ENCODE measurements around the gene GPR158. TPM values are rescaled to one million over a fixed set of nuclear protein-coding genes. Genes with fewer than 3 reads are reported as not detected.

GPR158 gene
- total and polyA plus RNA-seq, 9 of the 15 experiments (the other 6 are each of a cell fraction or from before 2014, with no cell fraction given): 4.0 to 7.6 (median 5.0) TPM

DNA sequence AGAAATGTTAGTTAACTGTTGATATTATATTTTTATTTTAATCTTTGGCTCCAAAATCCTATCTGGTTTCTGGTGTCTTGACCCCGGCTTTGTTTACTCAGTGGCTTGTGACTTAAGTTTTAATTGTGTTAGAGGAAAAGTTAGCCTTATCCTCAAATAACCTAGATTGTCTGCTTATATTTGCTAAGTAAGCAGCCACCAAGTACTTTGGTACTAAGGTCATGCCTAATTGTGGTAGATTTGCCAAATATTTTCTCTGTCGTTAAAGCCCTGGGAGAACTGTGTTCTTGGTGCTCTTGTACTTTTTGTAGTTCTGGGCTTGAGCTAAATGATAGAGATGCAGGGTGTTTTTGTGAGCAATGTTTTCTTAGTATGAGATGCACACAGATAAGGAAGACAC is 34.8 kb downstream of the GPR158 start (continued):
- TF ChIP-seq, protein P1, sequence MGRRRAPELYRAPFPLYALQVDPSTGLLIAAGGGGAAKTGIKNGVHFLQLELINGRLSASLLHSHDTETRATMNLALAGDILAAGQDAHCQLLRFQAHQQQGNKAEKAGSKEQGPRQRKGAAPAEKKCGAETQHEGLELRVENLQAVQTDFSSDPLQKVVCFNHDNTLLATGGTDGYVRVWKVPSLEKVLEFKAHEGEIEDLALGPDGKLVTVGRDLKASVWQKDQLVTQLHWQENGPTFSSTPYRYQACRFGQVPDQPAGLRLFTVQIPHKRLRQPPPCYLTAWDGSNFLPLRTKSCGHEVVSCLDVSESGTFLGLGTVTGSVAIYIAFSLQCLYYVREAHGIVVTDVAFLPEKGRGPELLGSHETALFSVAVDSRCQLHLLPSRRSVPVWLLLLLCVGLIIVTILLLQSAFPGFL (CRISPR knock-in tag; IDR thresholded peaks at IDR 0.05): no peak
- TF ChIP-seq, protein P2, sequence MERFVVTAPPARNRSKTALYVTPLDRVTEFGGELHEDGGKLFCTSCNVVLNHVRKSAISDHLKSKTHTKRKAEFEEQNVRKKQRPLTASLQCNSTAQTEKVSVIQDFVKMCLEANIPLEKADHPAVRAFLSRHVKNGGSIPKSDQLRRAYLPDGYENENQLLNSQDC (CRISPR knock-in tag; IDR thresholded peaks at IDR 0.05): no peak
- no peak for TF ChIP-seq ZNF175 (CRISPR knock-in tag; IDR thresholded peaks at IDR 0.05; ENCODE audit: low read depth)

DNA sequence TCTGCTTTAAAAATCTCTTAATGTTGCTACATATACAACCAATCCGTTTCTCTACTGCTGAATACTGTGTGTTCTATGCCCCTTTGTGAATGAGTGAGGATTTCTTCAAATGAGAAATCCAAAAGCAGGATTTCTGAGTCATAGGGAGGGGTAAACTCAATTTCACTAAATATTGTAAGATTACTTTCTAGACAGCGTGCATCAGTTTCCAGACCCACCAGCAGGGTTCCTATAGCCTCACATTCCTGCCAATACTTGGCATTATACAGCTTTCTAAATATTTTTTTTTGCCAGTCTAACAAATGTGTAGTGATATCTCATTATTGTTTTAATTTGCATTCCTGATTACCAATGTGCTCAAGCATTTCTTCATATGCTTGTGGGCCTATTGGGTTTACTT is 35.5 kb downstream of the GPR158 start:
- H3K4me3 ChIP-seq: no peak overlapping the region
- H3K4me1 ChIP-seq (replicated peaks in 1 of 2; ENCODE audit: control insufficient read depth in 2 of 2, insufficient read depth in 2 of 2, low read length in 2 of 2): no peaks in the 10 kb centered on the region
- FAIRE-seq (no peak), DNase-seq (ENCODE audit: extremely low read depth in 1 of 4, low spot score in 3 of 4) (no peak), ATAC-seq (no peak)
- no peaks in the 10 kb centered on the region for H4K20me1 ChIP-seq (replicated peaks; ENCODE audit: control insufficient read depth, insufficient read depth, low read length)
- H3K27ac ChIP-seq (ENCODE audit: extremely low read depth, low read depth, low read length): no peak overlapping the region
- ChIA-PET CTCF (ENCODE audit: low intra/inter-chr PET ratio) (interaction anchor here (0.7 kb wide), 1 partner anchor 1878 kb away, joined by 3 read pairs; no protein-coding TSS in a partner anchor), POLR2A (no interaction called here)
- H3K36me3 ChIP-seq (ENCODE audit: control insufficient read depth, insufficient read depth, low read length): no peaks in the 10 kb centered on the region
- H3K9me3 ChIP-seq (replicated peaks; ENCODE audit: control insufficient read depth, insufficient read depth, low read depth, low read length): no peaks in the 10 kb centered on the region
- in situ Hi-C loops (cut with MboI): no loop called here
- H3K9me1 ChIP-seq (ENCODE audit: control insufficient read depth, insufficient read depth, low read length): no peaks in the 10 kb centered on the region
- WGBS (ENCODE audit: insufficient coverage, low coverage, missing lambda C conversion rate): 4% methylated on average over 2 of the region's 2 CpGs
- intact Hi-C loops (cut with micrococcal nuclease): no loop called here
- no peaks in the 10 kb centered on the region for H3K27me3 ChIP-seq (ENCODE audit: control insufficient read depth in 2 of 2, insufficient read depth in 2 of 2, low read length in 2 of 2)
- no TSS peak for BruUV-seq (replicated peaks)
- no peak overlapping the region for H2AFZ ChIP-seq (ENCODE audit: low read depth, low read length)
- H3K9ac ChIP-seq (ENCODE audit: insufficient read depth in 1 of 2, low read depth in 2 of 2, low read length in 2 of 2): no peak overlapping the region
- no peak overlapping the region for H3K4me2 ChIP-seq (ENCODE audit: insufficient read depth, low read length)
- H3K79me2 ChIP-seq (ENCODE audit: control insufficient read depth, insufficient read depth, low read length): no peaks in the 10 kb centered on the region
- TF ChIP-seq, protein P3, sequence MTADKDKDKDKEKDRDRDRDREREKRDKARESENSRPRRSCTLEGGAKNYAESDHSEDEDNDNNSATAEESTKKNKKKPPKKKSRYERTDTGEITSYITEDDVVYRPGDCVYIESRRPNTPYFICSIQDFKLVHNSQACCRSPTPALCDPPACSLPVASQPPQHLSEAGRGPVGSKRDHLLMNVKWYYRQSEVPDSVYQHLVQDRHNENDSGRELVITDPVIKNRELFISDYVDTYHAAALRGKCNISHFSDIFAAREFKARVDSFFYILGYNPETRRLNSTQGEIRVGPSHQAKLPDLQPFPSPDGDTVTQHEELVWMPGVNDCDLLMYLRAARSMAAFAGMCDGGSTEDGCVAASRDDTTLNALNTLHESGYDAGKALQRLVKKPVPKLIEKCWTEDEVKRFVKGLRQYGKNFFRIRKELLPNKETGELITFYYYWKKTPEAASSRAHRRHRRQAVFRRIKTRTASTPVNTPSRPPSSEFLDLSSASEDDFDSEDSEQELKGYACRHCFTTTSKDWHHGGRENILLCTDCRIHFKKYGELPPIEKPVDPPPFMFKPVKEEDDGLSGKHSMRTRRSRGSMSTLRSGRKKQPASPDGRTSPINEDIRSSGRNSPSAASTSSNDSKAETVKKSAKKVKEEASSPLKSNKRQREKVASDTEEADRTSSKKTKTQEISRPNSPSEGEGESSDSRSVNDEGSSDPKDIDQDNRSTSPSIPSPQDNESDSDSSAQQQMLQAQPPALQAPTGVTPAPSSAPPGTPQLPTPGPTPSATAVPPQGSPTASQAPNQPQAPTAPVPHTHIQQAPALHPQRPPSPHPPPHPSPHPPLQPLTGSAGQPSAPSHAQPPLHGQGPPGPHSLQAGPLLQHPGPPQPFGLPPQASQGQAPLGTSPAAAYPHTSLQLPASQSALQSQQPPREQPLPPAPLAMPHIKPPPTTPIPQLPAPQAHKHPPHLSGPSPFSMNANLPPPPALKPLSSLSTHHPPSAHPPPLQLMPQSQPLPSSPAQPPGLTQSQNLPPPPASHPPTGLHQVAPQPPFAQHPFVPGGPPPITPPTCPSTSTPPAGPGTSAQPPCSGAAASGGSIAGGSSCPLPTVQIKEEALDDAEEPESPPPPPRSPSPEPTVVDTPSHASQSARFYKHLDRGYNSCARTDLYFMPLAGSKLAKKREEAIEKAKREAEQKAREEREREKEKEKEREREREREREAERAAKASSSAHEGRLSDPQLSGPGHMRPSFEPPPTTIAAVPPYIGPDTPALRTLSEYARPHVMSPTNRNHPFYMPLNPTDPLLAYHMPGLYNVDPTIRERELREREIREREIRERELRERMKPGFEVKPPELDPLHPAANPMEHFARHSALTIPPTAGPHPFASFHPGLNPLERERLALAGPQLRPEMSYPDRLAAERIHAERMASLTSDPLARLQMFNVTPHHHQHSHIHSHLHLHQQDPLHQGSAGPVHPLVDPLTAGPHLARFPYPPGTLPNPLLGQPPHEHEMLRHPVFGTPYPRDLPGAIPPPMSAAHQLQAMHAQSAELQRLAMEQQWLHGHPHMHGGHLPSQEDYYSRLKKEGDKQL (CRISPR knock-in tag; IDR thresholded peaks at IDR 0.05; ENCODE audit: borderline replicate concordance): no peak
- no peak for TF ChIP-seq NONO (IDR thresholded peaks at IDR 0.05; ENCODE audit: low read depth in 2 of 2, low read length in 1 of 2)
- TF ChIP-seq ZNF184 (CRISPR knock-in tag; IDR thresholded peaks at IDR 0.05): no peak
- TF ChIP-seq PHF21A (IDR thresholded peaks at IDR 0.05; ENCODE audit: borderline replicate concordance, low read depth): no peak
- no peak for TF ChIP-seq NFATC3 (IDR thresholded peaks at IDR 0.05)
- TF ChIP-seq, protein P4, sequence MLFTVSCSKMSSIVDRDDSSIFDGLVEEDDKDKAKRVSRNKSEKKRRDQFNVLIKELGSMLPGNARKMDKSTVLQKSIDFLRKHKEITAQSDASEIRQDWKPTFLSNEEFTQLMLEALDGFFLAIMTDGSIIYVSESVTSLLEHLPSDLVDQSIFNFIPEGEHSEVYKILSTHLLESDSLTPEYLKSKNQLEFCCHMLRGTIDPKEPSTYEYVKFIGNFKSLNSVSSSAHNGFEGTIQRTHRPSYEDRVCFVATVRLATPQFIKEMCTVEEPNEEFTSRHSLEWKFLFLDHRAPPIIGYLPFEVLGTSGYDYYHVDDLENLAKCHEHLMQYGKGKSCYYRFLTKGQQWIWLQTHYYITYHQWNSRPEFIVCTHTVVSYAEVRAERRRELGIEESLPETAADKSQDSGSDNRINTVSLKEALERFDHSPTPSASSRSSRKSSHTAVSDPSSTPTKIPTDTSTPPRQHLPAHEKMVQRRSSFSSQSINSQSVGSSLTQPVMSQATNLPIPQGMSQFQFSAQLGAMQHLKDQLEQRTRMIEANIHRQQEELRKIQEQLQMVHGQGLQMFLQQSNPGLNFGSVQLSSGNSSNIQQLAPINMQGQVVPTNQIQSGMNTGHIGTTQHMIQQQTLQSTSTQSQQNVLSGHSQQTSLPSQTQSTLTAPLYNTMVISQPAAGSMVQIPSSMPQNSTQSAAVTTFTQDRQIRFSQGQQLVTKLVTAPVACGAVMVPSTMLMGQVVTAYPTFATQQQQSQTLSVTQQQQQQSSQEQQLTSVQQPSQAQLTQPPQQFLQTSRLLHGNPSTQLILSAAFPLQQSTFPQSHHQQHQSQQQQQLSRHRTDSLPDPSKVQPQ (CRISPR knock-in tag; IDR thresholded peaks at IDR 0.05; ENCODE audit: borderline replicate concordance): no peak
